Activated T-helper 2 cell treated with anti-CD3 and anti-CD28 coated beads, Interferon-gamma antibody, Interleukin-2, Interleukin-4, amounts not matched to agents 10 μg/mL and 5 μg/mL and 100 μg/mL, durations not matched to agents 14 hours and 24 hours and 36 hours (primary cell): Measurements from ENCODE around the gene PLXND1. TPM values are rescaled to one million over a fixed set of nuclear protein-coding genes. Genes with fewer than 3 reads are reported as not detected.
"Not testable (repeated sequence)": the region's sequence is repeated elsewhere in the genome, so short reads cannot be mapped to it uniquely, and the experiment has no call there.

Experiments used
- DNase-seq: peaks from one replicate; pipeline ENCODE4 v3.0.0; 2021; ENCODE audit warnings: low spot score
- H3K27ac Mint-ChIP-seq: one replicate; pipeline ENCODE4 v1.8.0; 2021; ENCODE audit warnings: mixed read lengths
- H3K27me3 Mint-ChIP-seq: one replicate; pipeline ENCODE4 v1.8.0; 2021; ENCODE audit warnings: low read depth, mixed read lengths
- H3K36me3 Mint-ChIP-seq: one replicate; pipeline ENCODE4 v1.8.0; 2021; ENCODE audit warnings: low read depth, mixed read lengths
- H3K4me1 Mint-ChIP-seq: one replicate; pipeline ENCODE4 v1.8.0; 2021; ENCODE audit warnings: low read depth, mixed read lengths
- H3K4me3 Mint-ChIP-seq: one replicate; pipeline ENCODE4 v1.8.0; 2021; ENCODE audit warnings: low read depth, mild to moderate bottlenecking, moderate library complexity, mixed read lengths
- H3K9me3 Mint-ChIP-seq: one replicate; pipeline ENCODE4 v1.8.0; 2021; ENCODE audit warnings: mixed read lengths
- intact Hi-C: fragments of 100-400 bp; cut with micrococcal nuclease; formaldehyde crosslinking; loops from one replicate; pipeline ENCODE4 v1.15.1; 2023
- total RNA-seq: library from RNA; stranded (reverse); gene quantifications from 2 replicates; pipeline ENCODE4 v1.2.3, GENCODE V29; 2022

The PLXND1 gene
- total RNA-seq, 1 donor from 2014 or later, result 1.3 TPM

DNA sequence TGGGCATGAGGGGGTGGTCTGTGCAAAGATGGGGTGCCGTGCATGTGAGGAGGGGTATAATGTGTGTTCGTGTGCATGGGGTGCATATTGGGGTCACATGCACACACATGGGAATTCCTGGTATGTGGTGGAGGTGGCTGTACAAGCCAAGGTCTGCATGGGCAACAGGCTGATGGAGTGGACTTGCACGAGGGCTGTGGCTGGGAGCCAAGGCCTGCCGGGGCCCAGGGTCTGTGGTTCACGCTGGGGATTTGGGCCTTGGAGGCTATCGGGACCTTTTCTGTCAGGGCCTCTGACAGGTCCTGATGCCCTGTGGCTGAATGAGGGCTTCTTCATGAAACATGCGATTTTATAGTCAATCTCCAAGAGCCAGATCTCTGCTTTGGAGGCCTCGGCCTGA, 9.8 kb upstream of the PLXND1 start:
- no peak overlapping the region for H3K27ac Mint-ChIP-seq
- H3K9me3 Mint-ChIP-seq, result no peaks in the 10 kb centered on the region
- peaks cover 4% of the 10 kb centered on the region for H3K4me1 Mint-ChIP-seq
- intact Hi-C loops, result no loop called here
- no peaks in the 10 kb centered on the region for H3K27me3 Mint-ChIP-seq
- DNase-seq, result no peak
- no peaks in the 10 kb centered on the region for H3K36me3 Mint-ChIP-seq
- H3K4me3 Mint-ChIP-seq, result no peak overlapping the region

DNA sequence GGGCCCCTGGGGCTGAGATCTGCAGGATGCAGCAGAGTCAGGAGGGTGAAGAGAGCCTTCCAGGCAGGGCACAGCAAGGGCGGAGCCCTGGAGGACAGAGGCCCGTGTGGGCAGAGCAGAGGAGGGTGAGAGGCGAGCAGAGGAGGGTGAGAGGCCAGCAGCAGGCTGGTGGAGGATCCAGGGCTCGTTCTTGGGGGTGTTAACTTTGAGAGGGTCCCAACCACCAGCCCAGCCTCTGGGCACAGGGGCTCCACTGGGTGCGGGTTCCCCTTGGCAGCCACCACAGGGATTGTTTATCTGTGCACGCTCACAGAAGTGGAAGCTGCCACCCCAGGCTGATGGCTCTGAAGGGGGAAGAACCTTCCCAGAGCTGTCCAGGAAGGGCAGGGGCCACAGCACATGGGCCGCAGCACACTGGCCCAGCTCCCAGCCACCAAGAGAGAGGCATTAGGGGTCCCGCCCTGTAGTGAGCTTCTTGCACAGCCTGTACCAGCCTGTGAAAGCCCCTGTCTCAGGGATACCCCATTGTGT, 9.3 kb upstream of the PLXND1 start:
- H3K4me3 Mint-ChIP-seq, result no peak overlapping the region
- H3K4me1 Mint-ChIP-seq, result peaks cover 4% of the 10 kb centered on the region
- no peak for DNase-seq
- H3K36me3 Mint-ChIP-seq, result no peaks in the 10 kb centered on the region
- no peaks in the 10 kb centered on the region for H3K9me3 Mint-ChIP-seq
- intact Hi-C loops, result no loop called here
- H3K27me3 Mint-ChIP-seq, result no peaks in the 10 kb centered on the region
- H3K27ac Mint-ChIP-seq, result no peak overlapping the region

DNA sequence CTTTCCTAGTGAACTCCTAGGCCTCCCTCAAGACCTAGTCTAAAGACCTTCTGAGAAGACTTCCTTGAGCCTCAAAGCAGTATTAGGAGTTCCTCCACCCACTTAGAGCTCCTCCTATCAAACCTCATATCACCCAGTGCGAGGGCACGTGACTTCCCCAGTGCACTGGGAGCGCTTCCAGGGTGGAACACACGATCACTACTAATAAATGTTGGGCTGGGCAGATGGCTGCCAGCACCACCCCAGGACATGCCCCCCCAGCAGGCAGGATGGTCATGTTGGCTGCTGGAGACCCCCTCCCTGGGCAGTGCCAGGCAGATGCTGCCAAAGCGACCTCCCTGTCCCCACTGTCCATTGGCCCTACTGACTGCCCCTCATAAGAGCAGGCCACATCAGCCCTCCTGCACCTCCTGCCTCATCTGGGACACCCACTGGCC, 8.5 kb upstream of the PLXND1 start:
- intact Hi-C loops, result no loop called here
- no peak overlapping the region for H3K27ac Mint-ChIP-seq
- H3K36me3 Mint-ChIP-seq, result no peaks in the 10 kb centered on the region
- no peaks in the 10 kb centered on the region for H3K9me3 Mint-ChIP-seq
- H3K4me1 Mint-ChIP-seq, result peaks cover 4% of the 10 kb centered on the region
- DNase-seq, result no peak
- peaks cover 2% of the 10 kb centered on the region for H3K27me3 Mint-ChIP-seq
- H3K4me3 Mint-ChIP-seq, result no peak overlapping the region

DNA sequence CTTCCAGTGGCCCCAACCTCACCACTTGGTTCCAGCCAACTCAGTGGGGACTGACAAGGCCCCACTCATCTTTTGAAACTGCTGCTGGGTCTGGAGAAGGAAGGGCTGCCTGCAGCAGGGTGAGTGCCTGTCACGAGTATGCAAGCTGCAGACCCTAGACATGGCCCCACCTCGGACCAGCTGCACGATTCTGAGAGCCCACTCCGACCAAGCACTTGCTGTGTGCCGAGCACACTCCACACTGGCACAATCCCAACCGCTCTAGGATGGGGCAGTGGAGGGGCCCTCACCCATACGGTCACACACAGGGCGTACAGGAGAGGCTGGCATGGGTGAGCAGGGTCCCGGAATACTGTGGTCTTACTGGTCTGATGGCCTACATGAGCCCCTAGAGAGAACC, 8.0 kb upstream of the PLXND1 start:
- Mint-ChIP-seq H3K9me3 (no peaks in the 10 kb centered on the region), H3K36me3 (no peaks in the 10 kb centered on the region), H3K27me3 (peaks cover 6% of the 10 kb centered on the region), H3K27ac (no peak overlapping the region), H3K4me1 (peaks cover 5% of the 10 kb centered on the region), H3K4me3 (no peak overlapping the region)
- no peak for DNase-seq
- intact Hi-C loops, result no loop called here

DNA sequence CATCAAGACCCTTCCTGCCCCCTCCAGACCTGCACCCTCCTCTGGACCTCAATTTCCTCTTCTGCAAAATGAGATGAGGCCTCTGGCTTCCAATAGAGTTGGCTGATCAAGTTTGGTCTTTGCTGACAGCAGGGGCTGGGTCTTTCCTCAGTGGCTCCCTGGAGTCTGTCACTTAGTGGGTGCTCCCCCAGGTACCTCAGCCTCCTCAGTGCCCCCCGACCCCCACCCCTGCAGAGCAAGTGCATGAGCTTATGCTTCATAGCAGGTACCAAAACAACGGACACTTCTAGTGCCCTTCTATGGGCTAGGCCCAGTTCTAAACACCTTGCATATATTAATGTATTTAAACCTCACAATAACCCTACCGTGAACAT, 6.9 kb upstream of the PLXND1 start:
- H3K4me1 Mint-ChIP-seq, result peaks cover 3% of the 10 kb centered on the region
- no peak for DNase-seq
- intact Hi-C loops, result no loop called here
- H3K9me3 Mint-ChIP-seq, result no peaks in the 10 kb centered on the region
- no peaks in the 10 kb centered on the region for H3K36me3 Mint-ChIP-seq
- H3K27ac Mint-ChIP-seq, result no peak overlapping the region
- H3K27me3 Mint-ChIP-seq, result peaks cover 15% of the 10 kb centered on the region
- H3K4me3 Mint-ChIP-seq, result no peak overlapping the region

DNA sequence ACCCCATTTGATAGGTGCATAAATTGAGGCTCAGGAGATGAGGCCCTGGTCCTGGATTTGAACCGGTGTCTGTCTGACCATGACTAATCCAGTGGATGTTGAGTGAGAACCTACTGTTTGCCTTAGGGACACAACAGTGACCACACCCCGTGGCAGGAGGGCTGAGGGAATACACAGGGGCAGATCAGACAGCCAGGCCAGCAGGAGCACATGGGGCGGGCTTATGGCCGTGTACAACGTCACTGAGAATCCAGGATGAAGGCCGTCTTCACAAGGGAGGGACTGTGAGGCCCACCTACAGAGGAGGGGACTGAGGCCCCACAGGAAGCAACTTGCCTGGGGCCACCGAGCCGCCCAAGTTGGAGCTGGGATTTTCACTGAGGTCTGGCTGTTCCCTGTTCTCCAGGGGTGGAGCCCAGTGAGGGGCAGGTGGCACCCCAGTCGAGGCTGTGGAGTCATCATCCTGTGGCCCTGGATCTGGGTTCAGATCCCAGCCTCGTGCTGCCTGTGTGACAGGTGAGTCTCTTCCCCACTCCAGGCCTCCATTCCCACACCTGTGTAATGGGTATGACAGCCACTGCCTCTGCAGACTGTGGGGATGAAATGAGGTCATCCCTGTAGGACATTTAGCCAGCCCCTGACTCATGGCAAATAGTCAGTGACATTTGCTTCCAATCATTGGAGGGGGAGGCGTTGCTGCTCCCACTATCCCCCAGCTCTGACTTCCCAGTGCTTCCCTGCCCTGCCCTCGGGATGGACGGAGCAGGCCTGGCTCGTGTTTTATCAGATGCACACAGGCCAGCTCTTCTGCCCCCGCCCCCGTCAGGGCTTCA, 6.3 kb upstream of the PLXND1 start:
- no peaks in the 10 kb centered on the region for H3K36me3 Mint-ChIP-seq
- intact Hi-C loops, result no loop called here
- H3K4me1 Mint-ChIP-seq, result peaks cover 3% of the 10 kb centered on the region
- no peak for DNase-seq
- H3K27me3 Mint-ChIP-seq, result peaks cover 17% of the 10 kb centered on the region
- no peak overlapping the region for H3K4me3 Mint-ChIP-seq
- no peaks in the 10 kb centered on the region for H3K9me3 Mint-ChIP-seq
- no peak overlapping the region for H3K27ac Mint-ChIP-seq

DNA sequence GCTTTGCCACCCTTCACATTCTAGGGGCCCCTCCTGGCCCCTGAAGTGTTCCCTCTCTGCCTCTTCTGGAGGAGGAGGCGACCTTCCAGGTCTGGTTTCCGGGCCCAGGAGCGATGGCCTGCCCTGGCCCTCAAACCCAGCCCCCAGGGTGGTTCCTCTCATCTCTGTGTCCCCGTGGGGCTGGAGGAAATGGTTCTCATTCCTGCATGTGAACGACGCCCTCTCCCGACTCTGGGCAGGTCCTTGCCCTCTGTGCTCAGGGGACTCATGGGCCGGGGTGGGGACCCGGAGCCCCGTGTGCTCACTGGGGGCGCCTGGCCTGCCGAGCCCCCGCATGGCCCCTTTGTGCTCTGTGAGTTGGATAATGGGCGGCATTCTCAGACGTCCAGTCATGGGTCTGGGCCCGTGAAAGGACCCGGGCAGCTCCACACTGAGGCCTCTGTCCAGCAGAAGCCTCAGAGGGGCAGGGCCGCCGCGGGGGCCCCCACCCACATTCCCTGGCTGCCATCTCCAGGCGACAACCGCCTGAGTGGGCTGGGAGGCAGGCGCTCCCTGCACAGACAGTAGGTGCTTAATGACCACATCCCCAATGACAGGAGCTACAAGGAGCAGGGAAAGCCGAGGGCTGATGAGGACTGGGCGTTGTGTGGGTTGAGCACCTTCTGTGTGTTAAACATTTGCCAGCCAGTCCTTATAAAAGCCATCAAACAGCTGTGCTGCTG, 5.5 kb upstream of the PLXND1 start:
- Mint-ChIP-seq H3K27ac (no peak overlapping the region), H3K4me3 (no peak overlapping the region), H3K27me3 (peaks cover 25% of the 10 kb centered on the region), H3K36me3 (no peaks in the 10 kb centered on the region), H3K9me3 (no peaks in the 10 kb centered on the region), H3K4me1 (peaks cover 6% of the 10 kb centered on the region)
- no peak for DNase-seq
- intact Hi-C loops, result loop anchor here (2.0 kb wide), 1 partner anchor 15 kb away; no protein-coding TSS in a partner anchor

DNA sequence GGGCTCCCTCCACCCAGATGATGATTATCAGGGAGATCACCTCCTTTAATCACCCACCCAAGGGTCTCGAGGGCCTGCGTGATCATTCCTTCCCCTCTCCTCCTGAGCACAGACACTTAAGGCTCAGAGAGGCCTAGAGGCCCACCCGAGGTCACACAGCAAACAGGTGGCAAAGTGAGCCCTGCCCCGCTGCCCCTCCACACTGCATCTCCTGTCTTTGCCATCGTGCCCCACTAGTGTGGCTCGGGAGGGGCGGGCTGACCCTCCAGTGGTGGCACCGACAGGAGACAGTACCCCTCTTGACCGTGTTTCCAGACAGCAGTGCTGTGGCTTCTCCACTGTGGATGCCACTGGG, 4.9 kb upstream of the PLXND1 start:
- Mint-ChIP-seq H3K27ac (no peak overlapping the region), H3K27me3 (peaks cover 27% of the 10 kb centered on the region), H3K4me1 (peaks cover 7% of the 10 kb centered on the region), H3K4me3 (no peak overlapping the region), H3K9me3 (no peaks in the 10 kb centered on the region), H3K36me3 (no peaks in the 10 kb centered on the region)
- DNase-seq, result no peak
- intact Hi-C loops, result loop anchor here (2.0 kb wide), 1 partner anchor 15 kb away; no protein-coding TSS in a partner anchor

DNA sequence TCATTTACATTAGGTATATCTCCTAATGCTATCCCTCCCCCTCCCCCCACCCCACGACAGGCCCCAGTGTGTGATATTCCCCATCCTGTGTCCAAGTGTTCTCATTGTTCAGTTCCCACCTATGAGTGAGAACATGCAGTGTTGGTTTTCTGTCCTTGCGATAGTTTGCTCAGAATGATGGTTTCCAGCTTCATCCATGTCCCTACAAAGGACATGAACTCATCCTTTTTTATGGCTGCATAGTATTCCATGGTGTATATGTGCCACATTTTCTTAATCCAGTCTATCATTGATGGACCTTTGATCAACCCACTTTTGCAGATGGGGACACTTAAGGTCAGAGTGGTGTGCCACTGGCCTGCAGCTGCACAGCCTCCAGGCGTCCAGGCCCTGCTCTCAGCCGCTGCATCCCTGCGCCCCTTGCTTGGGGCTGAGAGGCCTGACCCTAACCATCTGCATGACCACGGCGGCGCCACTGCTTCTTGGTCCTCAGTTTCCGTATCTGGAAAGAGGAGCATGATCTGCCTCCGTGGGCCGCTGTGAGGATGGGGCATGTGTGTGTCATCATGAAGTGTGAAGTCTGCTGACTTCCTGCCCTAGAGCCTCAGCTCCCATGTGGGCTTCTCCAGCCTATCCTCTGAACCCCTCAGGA, 4.4 kb upstream of the PLXND1 start:
- not testable (repeated sequence) for H3K9me3 Mint-ChIP-seq, H3K4me1 Mint-ChIP-seq, H3K27ac Mint-ChIP-seq, H3K36me3 Mint-ChIP-seq, DNase-seq, H3K4me3 Mint-ChIP-seq
- intact Hi-C loops, result loop anchor here (2.0 kb wide), 1 partner anchor 16 kb away; no protein-coding TSS in a partner anchor
- H3K27me3 Mint-ChIP-seq, result peaks cover 27% of the 10 kb centered on the region

DNA sequence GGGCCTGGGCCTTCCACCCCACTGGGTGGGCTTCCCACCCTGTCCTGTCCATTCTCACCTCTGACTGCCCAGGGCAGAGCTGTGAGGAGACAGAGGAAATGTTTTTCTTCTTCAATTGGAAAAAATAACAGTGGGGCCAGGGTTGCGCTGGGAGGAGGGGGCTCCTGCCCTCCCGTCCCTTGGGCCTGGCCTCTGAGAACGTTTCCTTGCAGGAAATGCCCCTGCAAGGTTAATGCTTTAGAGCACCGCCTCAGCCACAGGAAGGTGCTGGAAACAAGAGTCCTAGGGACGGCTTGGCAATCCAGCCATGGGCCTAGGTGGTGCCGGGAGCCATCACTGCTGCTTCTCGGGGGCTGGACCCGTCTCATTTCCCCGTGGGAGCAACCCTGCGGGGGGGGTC, 3.8 kb upstream of the PLXND1 start:
- intact Hi-C loops, result loop anchor here (2.0 kb wide), 1 partner anchor 17 kb away; no protein-coding TSS in a partner anchor
- Mint-ChIP-seq H3K4me1 (peaks cover 10% of the 10 kb centered on the region), H3K4me3 (no peak overlapping the region), H3K36me3 (no peaks in the 10 kb centered on the region), H3K27me3 (peaks cover 30% of the 10 kb centered on the region), H3K9me3 (no peaks in the 10 kb centered on the region), H3K27ac (no peak overlapping the region)
- DNase-seq, result no peak

DNA sequence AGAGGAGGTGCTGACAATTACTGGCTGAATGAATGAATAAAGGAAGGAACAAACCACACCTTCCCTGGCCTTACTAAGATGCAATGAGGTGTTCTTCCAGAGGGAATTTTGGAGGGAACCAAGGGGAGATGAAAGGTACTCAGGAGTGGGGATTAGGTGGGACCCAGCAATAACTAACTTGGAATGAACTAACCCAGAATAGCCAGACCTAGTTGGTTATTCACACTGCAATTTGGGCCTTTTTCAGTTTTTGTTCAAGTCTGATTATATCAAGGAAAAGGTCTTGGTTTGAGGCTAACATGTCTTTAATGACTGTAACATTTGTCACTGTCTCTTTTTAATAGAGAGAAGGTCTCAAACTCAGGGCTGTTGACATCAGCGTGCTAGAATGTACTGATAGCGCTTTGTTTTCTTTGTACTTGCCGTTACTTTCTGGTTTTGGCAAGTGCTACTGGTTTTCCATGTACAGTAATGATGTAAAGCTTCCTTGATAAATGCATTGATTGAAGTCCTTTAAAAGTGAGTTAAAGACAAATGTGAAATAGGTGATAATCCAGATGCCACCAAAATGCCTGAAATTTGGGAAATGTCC, 3.2 kb upstream of the PLXND1 start:
- Mint-ChIP-seq H3K36me3 (no peaks in the 10 kb centered on the region), H3K4me1 (peaks cover 10% of the 10 kb centered on the region), H3K27me3 (peaks cover 33% of the 10 kb centered on the region), H3K4me3 (no peak overlapping the region), H3K27ac (no peak overlapping the region), H3K9me3 (no peaks in the 10 kb centered on the region)
- intact Hi-C loops, result loop anchor here (2.0 to 5.0 kb wide), 2 partner anchors 17 to 283 kb away; partner anchors contain the start of gene TMCC1
- no peak for DNase-seq

DNA sequence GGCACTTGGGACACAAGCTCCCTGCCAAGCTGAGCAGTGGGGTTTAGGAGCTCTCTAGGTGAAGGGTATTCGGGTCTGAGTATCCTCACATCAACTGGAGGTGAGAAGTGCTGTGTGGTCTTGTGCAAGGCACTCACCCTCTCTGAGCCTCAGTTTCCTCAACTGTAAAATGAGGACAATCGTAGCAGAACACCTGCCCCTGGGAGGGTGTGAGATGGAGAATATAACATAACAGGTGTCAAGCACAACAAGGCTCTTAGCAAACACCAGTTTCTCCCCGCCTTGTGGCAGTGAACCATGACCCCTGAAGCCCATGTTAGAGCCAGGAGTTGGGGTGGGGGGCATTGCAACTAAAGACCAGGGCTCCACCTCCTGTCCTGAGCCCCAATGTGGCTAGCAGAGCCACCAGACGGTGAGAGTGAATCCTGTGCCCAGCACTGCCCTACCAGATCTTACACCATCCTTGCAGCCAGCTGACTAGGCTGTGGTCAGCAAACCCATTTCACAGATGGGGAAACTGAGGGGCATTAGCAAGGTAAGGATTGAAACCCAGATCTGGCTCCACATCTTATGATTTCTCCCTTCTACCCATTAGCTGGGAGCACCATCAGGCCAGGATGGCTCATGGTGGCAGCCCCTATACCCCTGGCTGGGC, 2.6 kb upstream of the PLXND1 start:
- Mint-ChIP-seq H3K9me3 (no peaks in the 10 kb centered on the region), H3K4me1 (peaks cover 10% of the 10 kb centered on the region), H3K4me3 (no peak overlapping the region), H3K27me3 (peaks cover 40% of the 10 kb centered on the region), H3K27ac (no peak overlapping the region), H3K36me3 (no peaks in the 10 kb centered on the region)
- intact Hi-C loops, result loop anchor here (5.0 kb wide), 1 partner anchor 283 kb away; the partner anchor contains the start of gene TMCC1
- DNase-seq, result no peak
